Neural cell (in vitro differentiated cells): ENCODE results near the gene TRPC4AP. TPM values are rescaled to one million over a fixed set of nuclear protein-coding genes. Genes with fewer than 3 reads are reported as not detected.

Source experiments
- H2AFZ ChIP-seq: fragments of 200-600, 300-800 bp; sonication (generic), shearing (Covaris generic); 2 replicates; pipeline ENCODE4 v1.6.0; 2014; ENCODE audit warnings: low read depth, mild to moderate bottlenecking, antibody characterized with exemption, low read length, moderate library complexity
- H3F3A ChIP-seq: fragments of 200-600 bp; shearing (Covaris generic); 2 replicates; pipeline ENCODE4 v1.6.1; 2016; ENCODE audit warnings: mild to moderate bottlenecking, moderate library complexity, mixed read lengths, antibody characterized with exemption, low read length; ENCODE audit not compliant: insufficient read depth, poor library complexity, severe bottlenecking
- H3K27ac ChIP-seq: fragments of 200-600, 300-800 bp; sonication (generic), shearing (Covaris generic); 2 replicates; pipeline ENCODE4 v1.5.1; 2014; ENCODE audit warnings: mild to moderate bottlenecking, low read length, moderate library complexity
- H3K27me3 ChIP-seq: fragments of 300-800, 200-600 bp; sonication (generic), shearing (Covaris generic); 2 replicates; pipeline ENCODE4 v1.6.0; 2014; ENCODE audit warnings: mild to moderate bottlenecking, low read depth, low read length, moderate library complexity; ENCODE audit not compliant: insufficient read depth
- H3K36me3 ChIP-seq: fragments of 300-800, 200-600 bp; sonication (generic), shearing (Covaris generic); 2 replicates; pipeline ENCODE4 v1.5.1; 2014; ENCODE audit warnings: mild to moderate bottlenecking, antibody characterized with exemption, low read length, moderate library complexity; ENCODE audit not compliant: insufficient read depth
- H3K4me2 ChIP-seq: fragments of 300-800, 200-600 bp; sonication (generic), shearing (Covaris generic); 2 replicates; pipeline ENCODE4 v1.6.0; 2014; ENCODE audit warnings: mild to moderate bottlenecking, low read length
- H3K4me3 ChIP-seq: fragments of 300-800, 200-600 bp; sonication (generic), shearing (Covaris generic); 2 replicates; pipeline ENCODE4 v1.5.1; 2014; ENCODE audit warnings: mild to moderate bottlenecking, low read length, moderate library complexity
- H3K79me2 ChIP-seq: fragments of 200-600 bp; shearing (Covaris generic); replicated peaks from 2 replicates; pipeline ENCODE4 v1.6.0; 2014; ENCODE audit warnings: mild to moderate bottlenecking, low read length, moderate library complexity; ENCODE audit not compliant: insufficient read depth
- H3K9ac ChIP-seq: fragments of 300-800, 200-600 bp; sonication (generic), shearing (Covaris generic); 2 replicates; pipeline ENCODE4 v1.6.1; 2016; ENCODE audit warnings: mild to moderate bottlenecking, low read length, mixed read lengths
- H3K9me2 ChIP-seq: fragments of 200-600 bp; shearing (Covaris generic); 2 replicates; pipeline ENCODE4 v1.6.1; 2016; ENCODE audit warnings: mild to moderate bottlenecking, low read length, mixed read lengths; ENCODE audit not compliant: insufficient read depth
- H3K9me3 ChIP-seq: fragments of 200-600, 300-800 bp; sonication (generic), shearing (Covaris generic); 2 replicates; pipeline ENCODE4 v1.6.1; 2016; ENCODE audit warnings: mild to moderate bottlenecking, mixed run types, low read length, moderate library complexity, mixed read lengths
- H4K20me1 ChIP-seq: fragments of 200-600 bp; shearing (Covaris generic); 2 replicates; pipeline ENCODE4 v1.6.1; 2016; ENCODE audit warnings: mild to moderate bottlenecking, mixed run types; ENCODE audit not compliant: insufficient read depth
- CTCF ChIP-seq: fragments of 450-650 bp; IDR thresholded peaks from 2 replicates; pipeline ENCODE4 v1.5.1; 2014; ENCODE audit warnings: antibody characterized with exemption, mild to moderate bottlenecking, moderate library complexity; ENCODE audit not compliant: poor library complexity, severe bottlenecking
- EP300 ChIP-seq: fragments of 450-650 bp; conservative IDR thresholded peaks from 2 replicates; pipeline ENCODE4 v1.6.1; 2014; ENCODE audit warnings: antibody characterized with exemption, mild to moderate bottlenecking, moderate library complexity; ENCODE audit not compliant: poor library complexity, severe bottlenecking
- EZH2 ChIP-seq: fragments of 200-600, 300-800 bp; shearing (Covaris generic), sonication (generic); IDR thresholded peaks from 2 replicates; pipeline ENCODE4 v1.6.1; 2014; ENCODE audit warnings: antibody characterized with exemption, low read length, borderline replicate concordance, mild to moderate bottlenecking; ENCODE audit not compliant: insufficient read depth, poor library complexity, severe bottlenecking
- MXI1 ChIP-seq: fragments of 450-650 bp; conservative IDR thresholded peaks from 2 replicates; pipeline ENCODE4 v1.6.1; 2014; ENCODE audit warnings: antibody characterized with exemption, mild to moderate bottlenecking; ENCODE audit not compliant: poor library complexity, severe bottlenecking
- POLR2AphosphoS5 ChIP-seq: IDR thresholded peaks from 2 replicates; pipeline ENCODE4 v1.6.1; 2012
- RAD21 ChIP-seq: fragments of 450-650 bp; conservative IDR thresholded peaks from 2 replicates; pipeline ENCODE4 v1.6.1; 2014; ENCODE audit warnings: antibody characterized with exemption, mild to moderate bottlenecking, moderate library complexity
- REST ChIP-seq: IDR thresholded peaks from 2 replicates; pipeline ENCODE4 v1.6.1; 2012; ENCODE audit warnings: borderline replicate concordance
- SMC3 ChIP-seq: fragments of 450-650 bp; conservative IDR thresholded peaks from 2 replicates; pipeline ENCODE4 v1.6.1; 2014; ENCODE audit warnings: antibody characterized with exemption, mild to moderate bottlenecking, moderate library complexity; ENCODE audit not compliant: poor library complexity
- TAF1 ChIP-seq: IDR thresholded peaks from 2 replicates; pipeline ENCODE4 v1.6.1; 2012; ENCODE audit warnings: low read depth
- polyA minus RNA-seq: library from RNA; depleted of rRNA, polyadenylated mRNA; stranded (reverse); fragments of >200 nt; gene quantifications from 2 replicates; pipeline ENCODE4 v1.2.3, GENCODE V29; 2014
- polyA plus RNA-seq: library from polyadenylated mRNA; depleted of rRNA; stranded (reverse); fragments of >200 nt; gene quantifications from 2 replicates; pipeline ENCODE4 v1.2.3, GENCODE V29; 2014

Gene TRPC4AP
- polyA plus RNA-seq, result 85.9 and 93.0 TPM in 2 replicates
- 98.5 and 112 TPM in 2 replicates for polyA minus RNA-seq

GRCh38 chr20:35092524-35093266 lies at the start of gene TRPC4AP:
TRPC4AP (minus strand) TSS chr20:35092807; CDS start chr20:35092781, 26 bp downstream.
- peaks cover 46% of the 10 kb centered on the region for H3K79me2 ChIP-seq
- H4K20me1 ChIP-seq, result no peaks in the 10 kb centered on the region
- H3K9me3 ChIP-seq, result no peaks in the 10 kb centered on the region
- no peaks in the 10 kb centered on the region for H3F3A ChIP-seq
- no peaks in the 10 kb centered on the region for H3K9me2 ChIP-seq
- no peaks in the 10 kb centered on the region for H3K27me3 ChIP-seq
- no peaks in the 10 kb centered on the region for H3K36me3 ChIP-seq
- H3K27ac ChIP-seq, result peak within 1 kb of the TSS; percentile 89
- peak within 1 kb of the TSS; percentile 96 for H3K9ac ChIP-seq
- peak within 1 kb of the TSS; percentile 97 for H3K4me3 ChIP-seq
- peak; percentile 86 for TF ChIP-seq MXI1
- TF ChIP-seq EP300, result peak; percentile 50
- TF ChIP-seq POLR2AphosphoS5, result peak; percentile 94
- peak; percentile 99 for TF ChIP-seq CTCF
- no peak for TF ChIP-seq EZH2
- peak; percentile 70 for TF ChIP-seq REST
- TF ChIP-seq RAD21, result peak; percentile 64
- peak; percentile 63 for TF ChIP-seq TAF1
- TF ChIP-seq SMC3, result peak; percentile 38
- peak within 1 kb of the TSS; percentile 100 for H3K4me2 ChIP-seq
- peak within 1 kb of the TSS; percentile 80 for H2AFZ ChIP-seq

GRCh38 chr20:35135867-35136586 lies 43.4 kb upstream of the TRPC4AP start:
- no peaks in the 10 kb centered on the region for H3K9me3 ChIP-seq
- H3K27ac ChIP-seq, result no peak overlapping the region
- no peak overlapping the region for H2AFZ ChIP-seq
- H3K27me3 ChIP-seq, result no peaks in the 10 kb centered on the region
- H4K20me1 ChIP-seq, result no peaks in the 10 kb centered on the region
- H3F3A ChIP-seq, result no peaks in the 10 kb centered on the region
- H3K9me2 ChIP-seq, result no peaks in the 10 kb centered on the region
- no peaks in the 10 kb centered on the region for H3K36me3 ChIP-seq
- H3K79me2 ChIP-seq, result no peaks in the 10 kb centered on the region
- no peak overlapping the region for H3K9ac ChIP-seq
- no peak overlapping the region for H3K4me2 ChIP-seq
- H3K4me3 ChIP-seq, result no peak overlapping the region
- TF ChIP-seq RAD21 (no peak), MXI1 (no peak)
